ENCODE data around the gene ARHGAP10.

ARHGAP10 gene

DNA sequence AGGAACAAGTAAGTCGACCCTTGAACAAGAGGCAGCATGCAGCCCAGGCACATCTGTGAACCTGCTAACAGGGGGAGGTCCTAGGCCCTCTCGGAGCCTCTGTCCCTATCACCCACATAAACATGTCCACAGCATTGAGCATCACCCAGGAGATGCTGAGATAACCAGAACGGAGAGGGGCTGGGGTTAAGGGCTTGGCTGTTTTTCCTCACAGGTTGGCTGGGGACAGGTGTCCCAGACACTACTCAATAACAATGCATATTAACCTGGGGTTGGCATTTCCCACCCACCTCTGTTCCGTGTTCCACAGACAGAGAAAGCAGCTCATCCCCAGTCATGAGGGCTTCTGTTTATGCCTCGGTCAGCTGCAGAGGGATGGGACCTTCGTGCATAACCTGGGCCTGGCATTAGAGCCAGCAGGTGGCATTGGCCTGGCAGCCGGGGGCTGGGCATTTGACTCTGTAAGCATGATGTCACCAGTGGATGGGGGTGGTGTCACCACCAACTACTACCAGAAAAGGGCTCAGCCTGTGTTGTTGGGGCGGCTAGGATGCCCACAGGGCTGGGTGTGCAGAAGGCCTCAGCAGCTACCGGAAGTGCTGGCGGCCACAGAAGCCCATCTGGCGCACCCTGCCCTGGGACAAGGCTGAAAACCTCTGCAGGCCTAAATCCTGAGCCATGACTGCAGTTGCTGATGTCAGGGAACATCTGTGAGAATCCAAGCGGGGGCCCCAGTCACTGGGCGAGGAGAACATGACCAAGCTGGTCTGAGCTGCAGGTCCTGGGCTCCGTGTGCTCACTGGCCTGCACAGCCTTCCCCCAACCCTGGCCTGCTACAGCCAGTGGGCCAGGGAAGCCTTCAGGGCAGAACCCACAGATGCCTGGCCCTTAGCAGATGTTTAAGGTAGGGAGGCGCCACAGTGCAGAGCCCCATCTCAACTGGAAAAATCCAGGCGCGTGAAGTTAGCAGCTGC is 358.9 kb downstream of the ARHGAP10 start:
- TF ChIP-seq, protein P1, sequence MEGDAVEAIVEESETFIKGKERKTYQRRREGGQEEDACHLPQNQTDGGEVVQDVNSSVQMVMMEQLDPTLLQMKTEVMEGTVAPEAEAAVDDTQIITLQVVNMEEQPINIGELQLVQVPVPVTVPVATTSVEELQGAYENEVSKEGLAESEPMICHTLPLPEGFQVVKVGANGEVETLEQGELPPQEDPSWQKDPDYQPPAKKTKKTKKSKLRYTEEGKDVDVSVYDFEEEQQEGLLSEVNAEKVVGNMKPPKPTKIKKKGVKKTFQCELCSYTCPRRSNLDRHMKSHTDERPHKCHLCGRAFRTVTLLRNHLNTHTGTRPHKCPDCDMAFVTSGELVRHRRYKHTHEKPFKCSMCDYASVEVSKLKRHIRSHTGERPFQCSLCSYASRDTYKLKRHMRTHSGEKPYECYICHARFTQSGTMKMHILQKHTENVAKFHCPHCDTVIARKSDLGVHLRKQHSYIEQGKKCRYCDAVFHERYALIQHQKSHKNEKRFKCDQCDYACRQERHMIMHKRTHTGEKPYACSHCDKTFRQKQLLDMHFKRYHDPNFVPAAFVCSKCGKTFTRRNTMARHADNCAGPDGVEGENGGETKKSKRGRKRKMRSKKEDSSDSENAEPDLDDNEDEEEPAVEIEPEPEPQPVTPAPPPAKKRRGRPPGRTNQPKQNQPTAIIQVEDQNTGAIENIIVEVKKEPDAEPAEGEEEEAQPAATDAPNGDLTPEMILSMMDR (IDR thresholded peaks at IDR 0.05; ENCODE audit: low read depth, low read length, missing control alignments): no peak

DNA sequence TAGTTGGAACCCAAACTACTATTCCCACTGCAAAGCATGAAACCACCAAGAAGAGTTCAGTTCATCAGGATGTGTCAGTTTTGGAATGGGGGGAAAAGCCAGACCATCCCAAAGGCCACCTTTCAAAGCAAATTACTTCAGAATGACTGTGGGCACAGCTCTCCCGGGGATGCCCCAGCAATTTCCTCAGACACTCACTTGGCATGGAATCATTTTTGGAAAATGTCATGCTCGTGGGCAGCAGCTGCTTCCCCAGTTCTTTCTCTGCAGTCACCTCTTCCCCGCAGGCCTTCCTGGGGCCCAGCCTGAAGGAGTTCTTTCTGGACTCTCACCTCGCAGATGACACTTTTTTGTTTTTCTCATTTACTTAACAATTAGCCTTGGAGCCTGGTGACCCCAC is 360.0 kb downstream of the ARHGAP10 start:
- H3K4me3 ChIP-seq (ENCODE audit: low read depth, low read length): no peak overlapping the region
- TF ChIP-seq, protein P1 (IDR thresholded peaks at IDR 0.05; ENCODE audit: low read depth, low read length, missing control alignments): no peak
- no peak for DNase-seq (ENCODE audit: low read depth)

More for the DNA sequence above, 358.9 kb downstream of the ARHGAP10 start:
- H3K4me3 ChIP-seq (ENCODE audit: low read depth, low read length): no peak overlapping the region
- no peak for DNase-seq (ENCODE audit: low read depth)

DNA sequence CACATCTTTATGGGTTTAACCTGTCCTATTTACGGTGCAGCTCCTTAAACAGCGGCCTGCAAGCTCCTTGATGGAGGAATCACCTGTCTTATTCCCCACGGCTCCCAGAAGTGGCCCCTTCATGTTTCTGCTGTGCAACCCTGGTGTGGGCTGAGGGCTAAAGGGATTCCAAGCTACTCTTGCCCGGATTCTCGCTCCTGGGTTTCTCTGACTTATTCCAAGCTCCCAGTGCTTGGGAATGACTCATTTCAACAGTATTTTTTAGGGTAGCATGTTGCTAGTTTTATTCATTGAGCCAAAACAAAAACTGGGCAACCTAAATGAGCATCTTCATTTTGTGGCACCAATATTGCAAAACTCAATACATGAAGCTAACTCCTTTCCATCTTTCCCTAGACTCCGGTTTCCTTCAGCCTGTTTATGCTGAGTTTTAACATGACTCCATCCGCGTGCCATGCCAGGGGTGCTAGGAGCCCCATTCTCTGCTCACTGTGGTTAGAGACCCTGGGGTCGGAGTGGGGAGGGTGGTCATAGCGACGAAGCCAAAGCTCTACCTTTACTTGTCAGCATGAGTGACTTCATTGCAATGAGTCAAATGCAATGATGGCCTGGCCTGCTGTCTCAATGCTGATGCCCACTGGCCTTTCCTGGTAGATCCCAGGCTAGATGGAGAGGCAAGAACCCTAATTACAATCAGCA is 360.6 kb downstream of the ARHGAP10 start:
- TF ChIP-seq, protein P1 (IDR thresholded peaks at IDR 0.05; ENCODE audit: low read depth, low read length, missing control alignments): no peak
- H3K4me3 ChIP-seq (ENCODE audit: low read depth, low read length): no peak overlapping the region
- no peak for DNase-seq (ENCODE audit: low read depth)

DNA sequence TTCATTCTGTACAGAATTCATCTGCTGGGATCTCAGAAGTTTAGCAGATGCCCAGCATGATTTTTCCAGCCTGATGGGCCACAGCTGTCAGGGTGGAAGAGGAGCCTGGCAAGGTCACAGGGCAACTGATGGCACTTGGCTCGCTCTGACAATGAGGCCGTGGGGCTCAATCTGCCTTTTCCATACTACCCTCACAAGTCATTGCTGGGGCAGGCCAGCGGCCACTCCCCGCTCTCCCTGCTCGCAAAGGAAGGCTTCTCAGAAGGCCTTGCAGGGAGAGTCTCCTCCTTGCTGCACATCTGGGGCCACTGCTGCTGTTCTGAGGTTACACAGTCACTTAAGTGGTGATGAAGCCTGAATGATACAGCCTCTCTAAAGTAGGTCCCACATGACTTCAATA is 361.2 kb downstream of the ARHGAP10 start:
- TF ChIP-seq, protein P1 (IDR thresholded peaks at IDR 0.05; ENCODE audit: low read depth, low read length, missing control alignments): no peak
- no peak for DNase-seq (ENCODE audit: low read depth)
- no peak overlapping the region for H3K4me3 ChIP-seq (ENCODE audit: low read depth, low read length)

DNA sequence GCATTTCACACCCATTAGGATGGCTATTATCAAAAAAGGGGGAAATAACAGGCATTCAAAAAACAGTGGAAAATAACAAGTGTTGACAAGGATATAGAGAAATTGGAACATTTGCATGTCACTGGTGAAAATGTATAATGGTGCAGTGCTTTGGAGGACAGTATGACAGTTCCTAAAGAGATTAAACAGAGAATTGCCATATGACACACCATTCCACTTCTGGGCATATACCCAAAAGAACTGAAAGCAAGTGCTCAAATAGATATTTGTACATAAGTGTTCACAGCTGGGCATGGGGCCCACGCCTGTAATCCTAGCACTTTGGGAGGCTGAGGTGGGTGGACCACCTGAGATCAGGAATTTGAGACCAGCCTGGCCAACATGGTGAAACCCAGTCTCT is 362.3 kb downstream of the ARHGAP10 start:
- H3K4me3 ChIP-seq (ENCODE audit: low read depth, low read length): no peak overlapping the region
- no peak for DNase-seq (ENCODE audit: low read depth)
- TF ChIP-seq, protein P1 (IDR thresholded peaks at IDR 0.05; ENCODE audit: low read depth, low read length, missing control alignments): no peak

- TF ChIP-seq, protein P1 (IDR thresholded peaks at IDR 0.05; ENCODE audit: low read depth, low read length, missing control alignments): no peak
- DNase-seq (ENCODE audit: low read depth): no peak
- no peak overlapping the region for H3K4me3 ChIP-seq (ENCODE audit: low read depth, low read length)
These were observed 363.5 kb downstream of the ARHGAP10 start for GRCh38 chr4:148095346-148095923.
